CMK (cell line): ENCODE data around the gene BCAS4.

Experiments used
- DNase-seq: peaks from one replicate; pipeline ENCODE4 v3.0.0-alpha.2; 2010; ENCODE audit warnings: low read depth

Gene BCAS4

GRCh38 chr20:50855498-50856474 lies 60.9 kb downstream of the BCAS4 start:
- no peak for DNase-seq

GRCh38 chr20:50856475-50857041 lies 61.7 kb downstream of the BCAS4 start:
- no peak for DNase-seq

GRCh38 chr20:50857348-50857747 lies 62.5 kb downstream of the BCAS4 start:
- DNase-seq: no peak

- no peak for DNase-seq
These were observed 63.7 kb downstream of the BCAS4 start for GRCh38 chr20:50858525-50858924.

GRCh38 chr20:50859161-50859560 lies 64.3 kb downstream of the BCAS4 start:
- DNase-seq: no peak

GRCh38 chr20:50861012-50861411 lies 66.2 kb downstream of the BCAS4 start:
- DNase-seq: no peak

- no peak for DNase-seq
These were observed 67.7 kb downstream of the BCAS4 start for GRCh38 chr20:50862546-50862945.

GRCh38 chr20:50865114-50865513 lies 70.3 kb downstream of the BCAS4 start:
- no peak for DNase-seq

- no peak for DNase-seq
These were observed 70.7 kb downstream of the BCAS4 start for GRCh38 chr20:50865591-50865990.

GRCh38 chr20:50866036-50866685 lies 71.3 kb downstream of the BCAS4 start:
- DNase-seq: no peak

GRCh38 chr20:50866831-50867230 lies 72.0 kb downstream of the BCAS4 start:
- no peak for DNase-seq

- DNase-seq: no peak
These were observed 72.9 kb downstream of the BCAS4 start for GRCh38 chr20:50867805-50868204.

GRCh38 chr20:50868509-50869495 lies 73.9 kb downstream of the BCAS4 start:
- no peak for DNase-seq

- no peak for DNase-seq
These were observed 75.8 kb downstream of the BCAS4 start for GRCh38 chr20:50870561-50871161.

GRCh38 chr20:50872560-50873425 lies 77.9 kb downstream of the BCAS4 start:
- DNase-seq: no peak

GRCh38 chr20:50873585-50873984 lies 78.7 kb downstream of the BCAS4 start:
- DNase-seq: no peak

GRCh38 chr20:50874111-50874757 lies 79.4 kb downstream of the BCAS4 start:
- no peak for DNase-seq

GRCh38 chr20:50874758-50875665 lies 80.2 kb downstream of the BCAS4 start:
- no peak for DNase-seq
